Activated CD4-positive, alpha-beta T cell treated with anti-CD3 and anti-CD28 coated beads for 1 hour (primary cell): ENCODE results near the gene SLC38A3.
A peak's percentile ranks its signal among the peaks of the same experiment; 100 is the strongest.
"Not testable (repeated sequence)": the region's sequence is repeated elsewhere in the genome, so short reads cannot be mapped to it uniquely, and the experiment has no call there.

ENCODE experiments used
- DNase-seq: peaks from one replicate; pipeline ENCODE4 v3.0.0-alpha.2; 2020

SLC38A3 gene

GRCh38 chr3:50192689-50193141, 12.4 kb upstream of the SLC38A3 start:
- peak; percentile 76 for DNase-seq

- no peak for DNase-seq
These were observed 11.8 kb upstream of the SLC38A3 start for GRCh38 chr3:50193286-50193685.

DNA sequence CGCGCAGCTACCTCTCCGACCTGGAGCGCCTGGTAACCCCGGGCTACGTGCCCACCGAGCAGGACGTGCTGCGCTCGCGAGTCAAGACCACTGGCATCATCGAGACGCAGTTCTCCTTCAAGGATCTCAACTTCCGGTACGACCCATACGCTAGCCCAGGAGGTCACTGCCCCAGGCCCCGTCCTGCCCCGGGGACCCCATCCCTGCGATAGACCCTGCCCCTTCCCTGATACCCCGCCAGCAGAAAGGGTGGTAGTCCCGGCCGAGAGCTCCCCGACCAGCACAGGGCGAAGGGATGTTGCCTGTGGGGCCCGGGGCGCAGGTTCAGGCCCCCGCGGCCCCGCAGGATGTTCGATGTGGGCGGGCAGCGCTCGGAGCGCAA, 11.3 kb upstream of the SLC38A3 start:
- no peak for DNase-seq

DNA sequence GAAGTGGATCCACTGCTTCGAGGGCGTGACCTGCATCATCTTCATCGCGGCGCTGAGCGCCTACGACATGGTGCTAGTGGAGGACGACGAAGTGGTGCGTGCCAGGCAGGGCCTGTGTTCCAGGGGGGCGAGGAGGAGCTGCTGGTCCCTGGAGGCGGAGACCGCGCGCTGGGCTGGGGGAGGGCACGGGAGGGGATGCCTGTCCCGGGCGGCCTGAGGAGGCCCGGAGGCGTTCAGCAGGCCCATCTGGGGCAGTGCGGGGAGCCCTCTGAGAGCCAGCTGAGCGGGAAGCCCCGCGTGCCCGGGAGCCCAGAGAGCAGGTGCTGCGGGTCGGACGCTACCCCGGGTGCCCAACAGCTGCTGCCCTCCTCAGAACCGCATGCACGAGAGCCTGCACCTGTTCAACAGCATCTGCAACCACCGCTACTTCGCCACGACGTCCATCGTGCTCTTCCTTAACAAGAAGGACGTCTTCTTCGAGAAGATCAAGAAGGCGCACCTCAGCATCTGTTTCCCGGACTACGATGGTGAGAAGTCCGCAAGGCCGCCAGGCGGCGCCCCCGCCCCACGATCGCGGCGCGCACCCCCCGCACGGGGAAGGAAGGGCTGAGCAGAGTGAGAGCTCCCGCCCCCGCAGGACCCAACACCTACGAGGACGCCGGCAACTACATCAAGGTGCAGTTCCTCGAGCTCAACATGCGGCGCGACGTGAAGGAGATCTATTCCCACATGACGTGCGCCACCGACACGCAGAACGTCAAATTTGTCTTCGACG, 10.8 kb upstream of the SLC38A3 start:
- DNase-seq = peak; percentile 84

GRCh38 chr3:50194903-50195500, 10.1 kb upstream of the SLC38A3 start:
- DNase-seq = peak; percentile 24

- DNase-seq = no peak
These were observed 9.4 kb upstream of the SLC38A3 start for GRCh38 chr3:50195501-50196252.

DNA sequence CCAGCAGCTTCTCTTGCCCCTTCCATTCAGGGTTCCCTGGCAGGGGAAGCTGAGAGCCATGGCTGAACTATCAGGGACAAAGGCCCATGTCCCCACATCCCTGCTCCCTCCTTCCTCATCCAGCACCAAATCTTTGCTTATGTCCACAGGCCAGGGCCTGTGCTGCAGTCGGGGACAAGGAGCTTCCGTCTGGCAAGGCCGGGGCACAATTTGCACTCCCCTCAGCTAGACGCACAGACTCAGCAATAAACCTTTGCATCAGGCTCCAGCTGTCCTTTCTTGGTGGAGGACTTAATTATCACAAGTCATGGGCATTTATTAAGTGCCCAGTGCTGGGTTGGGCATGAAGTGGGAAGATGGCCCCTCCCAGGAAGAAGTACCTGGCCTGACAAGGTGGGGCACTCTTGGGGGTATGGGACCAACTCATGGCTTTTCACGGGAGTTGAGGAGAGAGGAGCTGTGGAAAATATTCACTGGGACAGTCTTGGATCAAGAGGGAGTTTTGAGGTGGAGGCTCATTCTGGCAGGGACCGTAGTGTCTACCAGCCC, 8.7 kb upstream of the SLC38A3 start:
- no peak for DNase-seq

DNA sequence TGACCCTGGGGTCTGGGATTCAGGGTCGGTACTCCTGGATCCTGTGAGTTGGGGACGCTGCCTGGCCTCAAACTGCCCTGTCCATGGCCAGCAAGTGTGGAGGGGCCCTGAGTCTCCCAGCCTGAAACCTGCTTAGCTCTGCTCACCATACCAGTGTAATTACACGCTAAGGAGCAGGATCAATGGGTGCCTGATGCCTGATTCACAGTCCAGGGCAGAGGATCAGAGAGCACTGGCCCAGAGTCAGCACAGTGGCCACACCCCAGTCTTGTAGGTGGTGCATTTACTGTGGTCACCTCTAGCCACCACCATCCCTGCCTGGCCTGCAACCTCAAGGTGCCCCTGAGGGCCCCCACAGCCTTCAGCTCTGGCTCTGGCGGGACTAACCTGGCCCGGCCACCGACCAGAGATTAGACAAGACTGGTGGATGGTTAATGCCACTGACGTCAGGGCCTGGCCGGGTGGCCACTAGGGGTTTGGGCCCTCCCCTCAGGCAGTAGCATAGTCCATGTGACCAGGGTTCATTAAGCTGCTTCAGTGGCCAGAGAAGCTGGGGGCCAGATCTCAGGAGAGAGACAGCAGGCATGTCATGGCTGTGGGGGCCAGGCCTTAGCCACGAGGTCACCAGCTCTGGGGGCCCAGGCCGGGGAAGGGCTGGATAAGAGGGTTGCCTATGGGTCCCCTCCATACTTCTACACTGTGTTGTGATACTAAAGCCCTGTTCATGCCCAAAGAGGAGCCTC, 3.3 kb upstream of the SLC38A3 start:
- DNase-seq = no peak

DNA sequence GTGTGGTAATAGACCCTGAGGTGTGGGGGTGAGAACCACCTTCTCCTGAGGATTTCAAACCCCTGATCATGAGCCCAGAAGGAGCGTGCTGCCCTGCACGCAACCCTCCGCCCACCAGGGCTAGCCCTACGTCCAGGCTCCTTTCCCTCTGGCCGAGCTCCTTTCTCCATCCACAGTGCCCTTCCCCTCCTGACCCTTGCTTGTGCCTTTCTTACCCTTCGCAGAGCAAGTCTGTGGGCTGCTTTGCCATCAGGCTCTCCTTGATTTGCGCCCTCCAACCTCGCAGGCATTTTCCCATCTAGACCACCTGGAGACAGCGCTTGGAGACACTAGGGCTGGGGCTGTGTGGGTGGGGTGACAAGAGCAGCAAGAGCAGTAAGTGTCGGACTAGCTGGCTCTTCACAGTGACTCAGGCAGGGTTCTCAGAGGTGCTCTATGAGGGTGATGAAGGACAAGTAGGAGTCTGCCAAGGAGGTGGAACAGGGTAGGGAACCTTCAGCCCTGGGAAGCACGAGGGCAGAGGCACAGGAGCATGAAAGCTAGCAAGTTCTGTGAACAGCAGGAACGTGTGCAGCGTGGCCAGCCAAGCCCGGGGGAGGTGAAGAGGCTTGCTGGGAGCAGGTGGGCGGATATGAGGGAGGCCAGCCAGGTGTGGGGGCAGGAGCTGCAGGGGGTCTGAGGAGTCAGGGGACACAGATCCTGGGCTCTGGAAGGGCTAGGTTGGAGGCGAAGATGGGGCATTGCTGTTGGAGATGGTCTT, 2.5 kb upstream of the SLC38A3 start:
- no peak for DNase-seq

- no peak for DNase-seq
These were observed 1.8 kb upstream of the SLC38A3 start for GRCh38 chr3:50203113-50203808.

- no peak for DNase-seq
These were observed 965 bp upstream of the SLC38A3 start for GRCh38 chr3:50203809-50204803.

GRCh38 chr3:50205413-50206276, 574 bp downstream of the SLC38A3 start:
- no peak for DNase-seq

- no peak for DNase-seq
These were observed 2.4 kb downstream of the SLC38A3 start for GRCh38 chr3:50207359-50208042.

DNA sequence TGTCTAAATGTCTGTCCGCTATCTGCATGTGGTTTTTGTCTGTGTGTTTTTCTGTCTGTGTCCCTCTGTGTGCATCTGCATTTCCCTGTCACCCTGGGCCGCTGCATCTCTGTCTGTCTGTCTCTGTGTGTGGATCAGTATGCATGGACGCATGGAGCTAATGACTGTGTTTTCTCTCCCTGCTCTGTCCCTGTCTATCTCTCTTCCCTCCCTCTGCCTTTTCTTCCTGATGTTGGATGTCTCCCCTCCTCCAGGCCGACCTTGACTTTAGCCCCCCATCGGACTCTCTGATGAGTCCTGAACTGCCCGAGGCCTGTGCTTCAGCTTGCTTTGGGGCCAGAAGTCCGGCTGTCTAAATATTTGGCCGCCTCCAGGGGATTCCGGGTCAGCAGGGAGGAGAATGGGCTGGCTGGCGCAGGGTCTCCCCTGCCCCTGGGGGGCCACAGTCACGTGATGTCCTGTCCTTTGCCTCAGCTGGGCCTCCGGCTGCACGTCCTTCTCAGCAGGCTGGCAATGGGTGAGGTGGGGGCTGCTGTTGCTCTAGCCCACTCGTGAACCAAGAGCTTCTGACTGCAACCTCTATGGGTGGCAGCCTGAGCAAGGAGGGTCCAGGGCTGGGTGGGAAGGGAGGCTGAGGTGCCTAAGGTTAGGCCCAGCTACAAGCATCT, 3.7 kb downstream of the SLC38A3 start:
- no peak for DNase-seq

DNA sequence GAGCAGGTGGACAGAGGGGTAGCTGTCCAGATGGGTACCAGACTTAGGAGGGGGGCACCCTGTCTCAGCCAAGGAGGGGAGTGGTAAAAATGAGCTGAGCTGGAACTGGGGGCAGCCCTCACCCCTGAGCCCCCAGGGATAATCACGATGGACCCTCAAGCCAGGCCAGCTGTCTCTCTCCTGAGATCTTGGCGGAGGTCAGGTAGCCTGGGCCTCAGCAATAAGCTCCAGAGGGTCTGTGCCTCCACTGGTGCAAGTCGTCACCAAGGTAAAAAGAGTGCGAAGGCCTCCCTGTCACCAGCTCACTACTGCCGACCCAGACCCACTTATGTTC, 5.1 kb downstream of the SLC38A3 start:
- DNase-seq = no peak

- DNase-seq = no peak
These were observed 5.7 kb downstream of the SLC38A3 start for GRCh38 chr3:50210510-50211367.

GRCh38 chr3:50211368-50211717, 6.3 kb downstream of the SLC38A3 start:
- not testable (repeated sequence) for DNase-seq
